COLO668 (cell line): ENCODE measurements around the gene CNST.
"Not testable (repeated sequence)": the region's sequence is repeated elsewhere in the genome, so short reads cannot be mapped to it uniquely, and the experiment has no call there.

Source experiments
- DNase-seq: peaks from one replicate; lab custom pipeline; 2025; ENCODE audit not compliant: unreplicated experiment; lab: John Stamatoyannopoulos, UW

The CNST gene

GRCh38 chr1:246582301-246583055 is 16.2 kb downstream of the CNST start:
- DNase-seq = no peak

DNA sequence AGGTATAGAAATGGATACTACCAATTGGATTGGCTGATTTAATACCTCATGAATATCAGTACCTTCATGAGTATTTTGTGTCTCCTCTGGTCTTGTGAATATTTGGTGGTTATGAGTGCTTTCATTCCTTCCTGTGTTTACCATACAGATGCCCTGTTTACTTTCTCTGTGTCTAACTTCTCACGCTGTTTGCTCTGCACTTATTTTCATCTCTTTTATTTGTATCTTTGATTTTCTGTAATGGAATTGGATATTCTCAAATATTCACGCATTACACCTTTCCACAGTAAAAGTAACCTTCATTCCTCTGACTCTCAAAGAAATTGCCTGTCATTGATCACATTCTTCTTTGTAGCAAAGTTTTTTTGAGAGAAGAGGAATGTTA is 16.8 kb downstream of the CNST start:
- no peak for DNase-seq

- DNase-seq = peak; percentile 34
These were observed 17.4 kb downstream of the CNST start for GRCh38 chr1:246583448-246584185.

DNA sequence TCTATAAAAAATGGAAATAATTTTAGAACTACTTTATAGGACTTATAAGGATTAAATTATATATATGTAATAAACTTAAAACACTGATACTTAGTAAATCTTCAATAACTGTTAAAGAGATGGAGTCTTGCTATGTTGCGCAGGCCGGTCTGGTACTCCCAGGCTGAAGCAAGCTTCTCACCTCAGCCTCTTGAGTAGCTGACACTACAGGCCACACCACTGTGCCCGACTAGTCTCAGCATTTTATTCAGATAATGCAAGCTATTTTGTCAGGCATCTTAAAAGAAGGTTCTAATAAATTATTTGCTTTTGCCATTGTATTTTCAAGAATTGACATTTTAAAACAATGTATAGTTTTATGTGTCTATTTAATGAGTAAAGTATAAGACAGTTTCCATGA is 20.8 kb downstream of the CNST start:
- no peak for DNase-seq

GRCh38 chr1:246587606-246588005 is 21.4 kb downstream of the CNST start:
- no peak for DNase-seq

DNA sequence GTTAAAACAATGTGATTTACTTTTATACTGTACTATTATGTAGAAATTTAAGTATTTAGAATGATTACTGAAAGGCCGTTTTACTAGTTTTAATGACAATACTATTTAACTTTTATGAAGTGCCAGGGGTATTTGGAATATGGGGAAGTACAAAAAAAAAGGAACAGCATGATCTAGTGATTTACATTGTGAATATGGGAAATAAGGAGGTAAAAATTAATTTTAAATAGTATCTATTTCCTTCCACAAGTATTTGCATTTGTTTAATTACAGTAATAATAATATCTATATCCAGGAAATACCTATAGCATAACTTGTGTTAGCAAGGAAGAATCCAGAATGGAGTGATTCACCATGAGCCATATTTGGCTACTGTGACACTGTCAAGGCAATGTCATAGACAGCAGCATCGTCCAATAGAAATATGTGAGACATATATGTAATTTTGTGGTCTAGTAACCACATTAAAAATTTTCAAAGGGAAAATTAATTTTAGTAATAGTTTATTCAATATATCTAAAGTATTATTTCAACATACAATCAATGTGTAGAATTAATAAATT is 22.0 kb downstream of the CNST start:
- DNase-seq = no peak

- not testable (repeated sequence) for DNase-seq
These were observed 23.7 kb downstream of the CNST start for GRCh38 chr1:246589919-246590318.

DNA sequence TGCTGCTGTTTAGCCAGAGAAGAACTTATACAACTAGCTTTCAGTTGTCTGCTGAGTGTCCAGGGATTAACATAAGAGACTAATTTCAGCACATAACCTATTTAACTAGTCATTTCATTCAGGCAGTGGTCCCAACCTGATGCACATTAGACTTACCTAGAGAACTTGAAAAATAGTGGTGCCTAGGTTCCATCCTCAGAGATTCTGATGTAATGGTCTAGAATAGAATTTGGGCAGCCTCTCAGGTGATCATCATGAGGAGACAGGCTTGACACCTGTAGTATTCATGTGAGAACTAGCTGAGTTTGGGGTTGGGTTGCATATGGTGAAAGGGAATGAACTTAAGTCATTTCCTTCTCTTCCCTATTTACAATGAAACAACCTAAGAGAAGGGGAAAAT is 24.8 kb downstream of the CNST start:
- DNase-seq = no peak

GRCh38 chr1:246591504-246591903 is 25.2 kb downstream of the CNST start:
- no peak for DNase-seq

- DNase-seq = no peak
These were observed 25.7 kb downstream of the CNST start for GRCh38 chr1:246591958-246592357.

DNA sequence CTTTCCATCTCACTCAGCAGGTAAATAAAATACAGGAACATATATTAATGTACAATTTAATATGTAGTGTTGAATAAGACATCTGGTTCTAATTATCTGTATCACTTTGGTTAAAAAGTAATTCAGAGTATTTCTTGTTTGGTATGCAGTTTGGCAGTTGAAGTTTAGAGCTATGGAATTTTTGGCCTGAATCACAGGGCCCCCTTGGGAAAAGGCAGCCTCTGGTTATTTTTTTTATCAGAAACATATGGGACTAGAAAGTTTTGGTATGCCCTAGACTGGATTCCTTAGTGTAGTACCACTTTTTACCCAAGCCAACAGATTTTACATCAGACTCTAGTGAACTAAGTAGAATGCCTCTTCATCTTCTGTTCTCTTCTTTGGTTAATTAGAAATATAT is 26.4 kb downstream of the CNST start:
- DNase-seq = no peak

- DNase-seq = no peak
These were observed 28.9 kb downstream of the CNST start for GRCh38 chr1:246595146-246595545.

GRCh38 chr1:246597340-246597739 is 31.1 kb downstream of the CNST start:
- DNase-seq = no peak

DNA sequence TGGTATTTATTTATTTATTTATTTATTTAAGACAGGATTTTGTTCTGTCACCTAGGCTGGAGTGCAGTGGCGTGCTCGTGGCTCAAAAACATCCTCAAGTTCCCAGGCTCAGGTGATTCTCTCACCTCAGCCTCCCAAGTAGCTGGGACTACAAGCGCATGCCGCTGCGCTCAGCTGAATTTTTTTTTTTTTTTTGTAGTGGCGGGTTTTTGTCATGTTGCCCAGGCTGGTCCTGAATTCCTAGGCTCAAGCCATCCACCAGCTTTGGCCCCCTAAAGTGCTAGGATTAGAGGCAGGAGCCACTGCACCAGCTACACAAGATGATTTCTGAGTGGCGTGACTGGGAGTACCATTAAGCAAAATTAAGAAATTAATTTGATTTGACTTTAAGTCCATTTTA is 31.7 kb downstream of the CNST start:
- DNase-seq = no peak

DNA sequence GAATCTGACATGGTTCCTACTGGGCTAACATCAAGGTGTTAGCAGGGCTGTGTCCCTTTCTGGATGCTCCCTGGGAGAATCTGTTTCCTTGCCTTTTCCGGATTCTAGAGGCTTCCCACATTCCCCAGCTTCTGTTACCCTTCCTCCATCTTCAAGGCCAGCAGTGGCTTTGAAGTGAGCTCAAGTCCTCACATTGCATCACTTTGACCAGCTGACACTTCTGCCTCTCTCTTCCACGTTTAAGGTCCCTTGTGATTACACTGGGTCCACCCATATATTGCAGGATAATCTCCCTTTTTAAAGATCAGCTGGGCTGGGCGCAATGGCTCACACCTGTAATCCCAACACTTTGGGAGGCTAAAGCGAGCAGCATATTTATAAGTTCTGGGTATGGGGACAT is 33.1 kb downstream of the CNST start:
- DNase-seq = no peak

DNA sequence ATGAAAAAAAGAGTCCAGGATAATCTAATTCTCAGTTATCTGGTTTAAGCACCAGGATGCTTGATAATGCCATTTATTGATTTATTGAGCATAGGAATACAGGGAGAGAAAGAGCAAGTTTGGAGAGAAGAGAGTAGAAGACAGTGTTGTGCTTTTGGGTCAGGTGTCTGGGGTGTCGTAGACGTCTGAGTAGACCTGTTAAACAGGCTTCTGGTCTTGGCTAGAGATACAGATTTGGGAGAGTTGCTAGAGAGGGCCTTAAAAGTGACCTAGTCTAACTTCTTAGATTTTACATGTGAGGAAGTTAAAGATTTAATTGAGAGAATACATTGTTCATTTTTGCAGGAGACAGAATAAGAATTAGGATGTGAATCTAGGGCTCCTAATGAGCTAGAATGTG is 34.3 kb downstream of the CNST start:
- DNase-seq = no peak

- no peak for DNase-seq
These were observed 35.9 kb downstream of the CNST start for GRCh38 chr1:246602194-246602593.

DNA sequence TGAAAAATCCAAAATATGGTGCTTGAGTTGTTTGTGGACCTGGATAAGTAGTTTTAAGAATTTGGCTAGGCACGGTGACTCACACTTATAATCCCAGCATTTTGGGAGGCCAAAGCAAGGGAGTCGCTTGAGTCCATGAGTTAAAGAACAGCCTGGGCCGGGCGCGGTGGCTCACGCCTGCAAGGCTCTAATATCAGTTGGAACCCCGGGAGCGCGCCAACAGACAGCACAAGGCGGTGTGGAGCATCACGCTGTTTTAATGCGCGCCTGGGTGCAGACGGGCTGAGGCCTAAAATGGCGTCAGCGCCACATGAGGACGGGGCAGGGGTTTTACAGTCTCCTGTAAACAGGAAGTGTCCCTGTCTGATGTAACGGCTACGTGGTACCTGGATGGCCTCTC is 39.0 kb downstream of the CNST start:
- DNase-seq = not testable (repeated sequence)

DNA sequence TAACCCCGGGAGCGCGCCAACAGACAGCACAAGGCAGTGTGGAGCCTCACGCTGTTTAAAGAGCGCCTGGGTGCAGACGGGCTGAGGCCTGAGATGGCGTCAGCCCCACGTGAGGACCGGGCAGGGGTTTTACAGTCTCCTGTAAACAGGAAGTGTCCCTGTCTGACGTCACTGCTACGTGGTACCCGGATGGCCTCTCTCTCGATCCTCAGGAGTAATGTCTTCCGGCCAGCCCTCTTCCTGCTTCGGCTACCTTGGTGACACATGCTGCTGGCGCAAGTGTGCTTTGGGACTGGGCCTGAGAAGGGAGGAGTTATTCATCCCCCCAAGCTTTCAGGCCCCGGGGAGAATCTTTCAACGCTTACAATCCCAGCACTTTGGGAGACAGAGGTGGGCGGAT is 41.2 kb downstream of the CNST start:
- DNase-seq = no peak

GRCh38 chr1:246608616-246609376 is 42.5 kb downstream of the CNST start:
- no peak for DNase-seq

GRCh38 chr1:246609632-246610031 is 43.4 kb downstream of the CNST start:
- DNase-seq = no peak
